ENCODE measurements around the gene RASA3. TPM values are rescaled to one million over a fixed set of nuclear protein-coding genes. Genes with fewer than 3 reads are reported as not detected.
"Not testable (repeated sequence)": the region's sequence is repeated elsewhere in the genome, so short reads cannot be mapped to it uniquely, and the experiment has no call there.

RASA3 gene
- total and polyA plus RNA-seq, 7 donors, result 4.2 to 22.4 (median 16.9) TPM

GRCh38 chr13:114076329-114077090 is 55.9 kb downstream of the RASA3 start:
- Histone ChIP-seq H3K27me3 (no peaks in the 10 kb centered on the region), H3K4me3 (no peak overlapping the region), H3K9me3 (no peaks in the 10 kb centered on the region), H3K4me1 (peaks cover 0 to 22% (median 14%) of the 10 kb centered on the region in 4 donors), H3K36me3 (peaks cover 0 to 13% (median 0%) of the 10 kb centered on the region in 4 donors), H3K27ac (peak overlapping the region in 2 of 4 donors; percentile 22 to 47)
- peak; percentile 60 for DNase-seq
- intact Hi-C loops (cut with DNase I), result no loop called here
- WGBS, 2 donors, result 96 to 97% methylated on average over 35 of the region's 35 CpGs
- TF ChIP-seq POLR2AphosphoS5 (IDR thresholded peaks at IDR 0.05), result no peak
- no peak for TF ChIP-seq POLR2A (IDR thresholded peaks at IDR 0.05)
- no peak for TF ChIP-seq EP300 (IDR thresholded peaks at IDR 0.05)
- TF ChIP-seq CTCF (IDR thresholded peaks at IDR 0.05), result no peak

- intact Hi-C loops (cut with DNase I); H3K4me3 ChIP-seq; H3K9me3 ChIP-seq; H3K27ac ChIP-seq; H3K27me3 ChIP-seq: not testable (repeated sequence)
- 98% methylated on average over 45 of the region's 45 CpGs for WGBS, 2 donors
- DNase-seq, result peak; percentile 30
- H3K4me1 ChIP-seq, result peaks cover 0 to 22% (median 14%) of the 10 kb centered on the region in 4 donors
- peaks cover 0 to 13% (median 0%) of the 10 kb centered on the region in 4 donors for H3K36me3 ChIP-seq
Observed at GRCh38 chr13:114075811-114076210, 56.6 kb downstream of the RASA3 start.

GRCh38 chr13:114074671-114075315 is 57.6 kb downstream of the RASA3 start:
- Histone ChIP-seq H3K36me3 (peaks cover 0 to 13% (median 0%) of the 10 kb centered on the region in 4 donors), H3K9me3 (no peaks in the 10 kb centered on the region), H3K4me1 (peaks cover 0 to 22% (median 14%) of the 10 kb centered on the region in 4 donors), H3K27ac (no peak overlapping the region), H3K4me3 (no peak overlapping the region), H3K27me3 (no peaks in the 10 kb centered on the region)
- DNase-seq, result peak; percentile 55
- intact Hi-C loops (cut with DNase I), result no loop called here
- TF ChIP-seq POLR2A (IDR thresholded peaks at IDR 0.05) (no peak), EP300 (IDR thresholded peaks at IDR 0.05) (no peak), CTCF (IDR thresholded peaks at IDR 0.05) (no peak), POLR2AphosphoS5 (IDR thresholded peaks at IDR 0.05) (no peak)
- 92 to 95% methylated on average over 29 of the region's 29 CpGs for WGBS, 2 donors

GRCh38 chr13:114073881-114074612 is 58.4 kb downstream of the RASA3 start:
- 91 to 96% methylated on average over 22 of the region's 22 CpGs for WGBS, 2 donors
- Histone ChIP-seq H3K9me3 (no peaks in the 10 kb centered on the region), H3K27me3 (no peaks in the 10 kb centered on the region), H3K27ac (no peak overlapping the region), H3K36me3 (peaks cover 0 to 13% (median 0%) of the 10 kb centered on the region in 4 donors), H3K4me3 (no peak overlapping the region), H3K4me1 (peaks cover 0 to 22% (median 13%) of the 10 kb centered on the region in 4 donors)
- intact Hi-C loops (cut with DNase I), result no loop called here
- peak; percentile 59 for DNase-seq
- no peak for TF ChIP-seq CTCF (IDR thresholded peaks at IDR 0.05)
- TF ChIP-seq POLR2AphosphoS5 (IDR thresholded peaks at IDR 0.05), result no peak

- H3K27ac ChIP-seq, result no peak overlapping the region
- TF ChIP-seq POLR2AphosphoS5 (IDR thresholded peaks at IDR 0.05) (no peak), POLR2A (IDR thresholded peaks at IDR 0.05) (no peak), EP300 (IDR thresholded peaks at IDR 0.05) (no peak), CTCF (IDR thresholded peaks at IDR 0.05) (no peak)
Observed at GRCh38 chr13:114072421-114072820, 60.0 kb downstream of the RASA3 start.

More at GRCh38 chr13:114072421-114072820, 60.0 kb downstream of the RASA3 start:
- Histone ChIP-seq H3K9me3 (no peaks in the 10 kb centered on the region), H3K36me3 (peaks cover 0 to 13% (median 0%) of the 10 kb centered on the region in 4 donors), H3K4me3 (no peak overlapping the region), H3K4me1 (peaks cover 0 to 21% (median 17%) of the 10 kb centered on the region in 4 donors), H3K27me3 (no peaks in the 10 kb centered on the region)
- DNase-seq, result peak; percentile 20
- intact Hi-C loops (cut with DNase I), result no loop called here
- 92 to 93% methylated on average over 10 of the region's 10 CpGs for WGBS, 2 donors

Measured in sigmoid colon (tissue), 7 donors.